GM23248 (cell line): ENCODE results near the gene ZC3H14. TPM values are rescaled to one million over a fixed set of nuclear protein-coding genes. Genes with fewer than 3 reads are reported as not detected.

ENCODE experiments used
- DNase-seq: peaks from one replicate; pipeline ENCODE4 v3.0.0-alpha.2; 2015
- H2AFZ ChIP-seq: fragments of 200-600 bp; sonication (generic); 2 replicates; pipeline ENCODE4 v1.6.1; 2016; ENCODE audit warnings: antibody characterized with exemption
- H3F3A ChIP-seq: fragments of 200-600 bp; sonication (generic); 2 replicates; pipeline ENCODE4 v1.6.1; 2016; ENCODE audit warnings: mild to moderate bottlenecking, antibody characterized with exemption, mixed run types; ENCODE audit not compliant: insufficient read depth
- H3K27ac ChIP-seq: fragments of 200-600 bp; sonication (generic); 2 replicates; pipeline ENCODE4 v1.5.1; 2016; ENCODE audit warnings: mild to moderate bottlenecking
- H3K27me3 ChIP-seq: fragments of 200-600 bp; sonication (generic); replicated peaks from 2 replicates; pipeline ENCODE4 v1.6.1; 2016; ENCODE audit warnings: mild to moderate bottlenecking; ENCODE audit not compliant: insufficient read depth
- H3K36me3 ChIP-seq: fragments of 200-600 bp; sonication (generic); 2 replicates; pipeline ENCODE4 v1.6.1; 2016; ENCODE audit warnings: low read depth, mild to moderate bottlenecking
- H3K4me1 ChIP-seq: fragments of 200-600 bp; sonication (generic); 2 replicates; pipeline ENCODE4 v1.6.1; 2016; ENCODE audit warnings: mild to moderate bottlenecking; ENCODE audit not compliant: insufficient read depth
- H3K4me2 ChIP-seq: fragments of 200-600 bp; sonication (generic); one replicate; pipeline ENCODE4 v1.6.1; 2016; ENCODE audit warnings: mild to moderate bottlenecking; ENCODE audit not compliant: unreplicated experiment
- H3K4me3 ChIP-seq: fragments of 200-600 bp; sonication (generic); 2 replicates; pipeline ENCODE4 v1.5.1; 2016; ENCODE audit warnings: mild to moderate bottlenecking
- H3K79me2 ChIP-seq: fragments of 200-600 bp; sonication (generic); 2 replicates; pipeline ENCODE4 v1.6.1; 2016; ENCODE audit warnings: mild to moderate bottlenecking; ENCODE audit not compliant: insufficient read depth
- H3K9ac ChIP-seq: fragments of 200-600 bp; sonication (generic); 2 replicates; pipeline ENCODE4 v1.6.1; 2016; ENCODE audit warnings: mild to moderate bottlenecking
- H3K9me2 ChIP-seq: fragments of 200-600 bp; sonication (generic); 2 replicates; pipeline ENCODE4 v1.6.1; 2016; ENCODE audit warnings: mixed run types, mild to moderate bottlenecking, moderate library complexity; ENCODE audit not compliant: insufficient read depth
- H3K9me3 ChIP-seq: fragments of 200-600 bp; sonication (generic); one replicate; pipeline ENCODE4 v1.6.1; 2017; ENCODE audit warnings: low read depth
- H4K20me1 ChIP-seq: fragments of 200-600 bp; sonication (generic); 2 replicates; pipeline ENCODE4 v1.6.0; 2016; ENCODE audit not compliant: insufficient read depth
- EZH2 ChIP-seq: fragments of 200-600 bp; sonication (generic); IDR thresholded peaks from 2 replicates; pipeline ENCODE4 v1.6.1; 2018; ENCODE audit warnings: antibody characterized with exemption, mild to moderate bottlenecking; ENCODE audit not compliant: insufficient read depth, poor library complexity, severe bottlenecking
- EZH2phosphoT487 ChIP-seq: fragments of 200-600 bp; sonication (generic); IDR thresholded peaks from 2 replicates; pipeline ENCODE4 v1.6.1; 2018; ENCODE audit warnings: antibody characterized with exemption, moderate library complexity, mild to moderate bottlenecking, low read depth; ENCODE audit not compliant: insufficient read depth
- WGBS, 2 experiments: methylation state at CpG; one replicate each; pipeline ENCODE4 v1.1.6; 2015 to 2017; ENCODE audit warnings: low lambda C conversion rate in 2 of 2, low coverage in 1 of 2; ENCODE audit errors: missing lambda C conversion rate in 2 of 2; 5-methylcytosine and 5-hydroxymethylcytosine counted together
- in situ Hi-C: fragments of 300-500 bp; cut with MboI; formaldehyde crosslinking; loops from 2 replicates; pipeline ENCODE4 v1.15.0; 2020
- polyA plus RNA-seq: library from polyadenylated mRNA; unstranded; fragments of >200 nt; fragmentation: Nextera tagmentation; extraction: Ambion mirVana; gene quantifications from 2 replicates; pipeline ENCODE4 v1.2.1, GENCODE V29; 2016
- total RNA-seq: library from RNA; depleted of rRNA; stranded (reverse); fragments of >200 nt; shearing (Covaris generic); gene quantifications from 2 replicates; pipeline ENCODE4 v1.2.3, GENCODE V29; 2014

The ZC3H14 gene
- total and polyA plus RNA-seq, 2 experiments from 2014 or later, result 65.6 to 70.0 TPM

- WGBS, 2 experiments, result 89 to 90% methylated on average over 6 of the region's 6 CpGs
Measured at GRCh38 chr14:88533064-88533602, 29.7 kb upstream of the ZC3H14 start.

GRCh38 chr14:88535149-88535548 lies 27.7 kb upstream of the ZC3H14 start:
- H3K9ac ChIP-seq, result no peak overlapping the region
- H3K9me2 ChIP-seq, result no peaks in the 10 kb centered on the region
- peak; percentile 18 for DNase-seq
- H3K4me1 ChIP-seq, result no peaks in the 10 kb centered on the region
- H3F3A ChIP-seq, result no peaks in the 10 kb centered on the region
- H3K9me3 ChIP-seq, result no peaks in the 10 kb centered on the region
- 64 to 69% methylated on average over 4 of the region's 4 CpGs for WGBS, 2 experiments
- in situ Hi-C loops, result no loop called here
- peaks cover 10% of the 10 kb centered on the region; the same call in 1 of the 2 replicates for H3K36me3 ChIP-seq
- no peaks in the 10 kb centered on the region; the same call in 1 of the 2 replicates for H4K20me1 ChIP-seq
- no peak overlapping the region for H3K27ac ChIP-seq
- H3K79me2 ChIP-seq, result peaks cover 85% of the 10 kb centered on the region
- no peak overlapping the region for H3K4me2 ChIP-seq
- H2AFZ ChIP-seq, result no peak overlapping the region
- H3K27me3 ChIP-seq, result no peaks in the 10 kb centered on the region
- TF ChIP-seq EZH2phosphoT487, result no peak
- TF ChIP-seq EZH2, result no peak
- no peak overlapping the region for H3K4me3 ChIP-seq

More at GRCh38 chr14:88533064-88533602, 29.7 kb upstream of the ZC3H14 start:
- Histone ChIP-seq H3K79me2 (peaks cover 84% of the 10 kb centered on the region), H3K9me3 (no peaks in the 10 kb centered on the region), H3F3A (no peaks in the 10 kb centered on the region), H3K4me1 (no peaks in the 10 kb centered on the region), H3K4me3 (no peak overlapping the region), H3K36me3 (0 out of 2 replicates have a peak, but pooled peaks cover 6% of the 10 kb centered on the region), H3K9ac (no peak overlapping the region), H3K27ac (no peak overlapping the region), H3K9me2 (no peaks in the 10 kb centered on the region), H4K20me1 (no peaks in the 10 kb centered on the region; the same call in 1 of the 2 replicates), H2AFZ (no peak overlapping the region), H3K27me3 (no peaks in the 10 kb centered on the region), H3K4me2 (no peak overlapping the region)
- no peak for TF ChIP-seq EZH2
- no peak for TF ChIP-seq EZH2phosphoT487
- no peak for DNase-seq
- in situ Hi-C loops, result no loop called here

DNA sequence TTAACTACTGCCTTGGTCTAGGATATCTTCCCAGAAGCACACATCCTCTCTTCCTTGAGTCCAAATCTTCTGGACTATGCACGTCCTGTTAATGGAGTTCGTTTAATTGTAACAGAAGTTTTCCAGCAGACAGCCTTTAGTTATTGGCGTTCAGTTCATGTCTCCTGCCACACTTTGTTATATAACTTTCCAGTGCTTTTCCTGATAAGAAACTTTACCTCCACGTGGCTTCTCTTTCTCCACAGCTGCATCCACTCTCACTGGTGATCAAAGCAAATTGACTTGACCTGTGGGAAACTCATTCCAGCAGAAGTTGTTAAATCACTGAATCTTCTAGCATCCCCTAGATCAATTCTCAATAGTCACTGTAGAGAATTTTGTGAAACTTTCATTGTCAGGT lies 27.0 kb upstream of the ZC3H14 start:
- H3K4me1 ChIP-seq, result no peaks in the 10 kb centered on the region
- no peaks in the 10 kb centered on the region for H3K27me3 ChIP-seq
- no peak overlapping the region for H2AFZ ChIP-seq
- peaks cover 85% of the 10 kb centered on the region for H3K79me2 ChIP-seq
- in situ Hi-C loops, result no loop called here
- no peak overlapping the region for H3K4me3 ChIP-seq
- no peaks in the 10 kb centered on the region for H4K20me1 ChIP-seq
- no peak overlapping the region for H3K27ac ChIP-seq
- 46 to 59% methylated on average over 4 of the region's 4 CpGs for WGBS, 2 experiments
- no peaks in the 10 kb centered on the region for H3K9me2 ChIP-seq
- TF ChIP-seq EZH2phosphoT487 (no peak), EZH2 (no peak)
- no peaks in the 10 kb centered on the region for H3K9me3 ChIP-seq
- H3F3A ChIP-seq, result no peaks in the 10 kb centered on the region
- peaks cover 13% of the 10 kb centered on the region; the same call in 1 of the 2 replicates for H3K36me3 ChIP-seq
- DNase-seq, result no peak
- no peak overlapping the region for H3K9ac ChIP-seq
- no peak overlapping the region for H3K4me2 ChIP-seq

DNA sequence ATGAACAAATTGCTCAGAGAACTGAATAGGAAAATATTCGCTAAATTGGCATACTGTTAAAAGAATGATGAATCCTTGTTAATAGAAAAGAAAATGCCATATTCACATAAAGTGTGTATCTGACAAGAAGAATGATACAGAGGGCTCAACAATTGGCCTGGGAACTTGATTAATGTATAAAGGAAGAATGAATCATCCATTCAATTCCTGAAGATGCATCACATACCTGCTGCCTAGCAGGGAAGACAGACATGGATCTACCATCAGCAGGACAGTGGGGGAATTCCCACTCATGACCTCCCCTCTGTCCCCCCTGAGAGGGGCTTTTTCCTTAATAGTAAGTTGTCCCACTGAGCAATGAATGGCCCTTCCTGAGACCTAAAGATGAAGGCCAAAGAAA lies 21.5 kb upstream of the ZC3H14 start:
- Histone ChIP-seq H4K20me1 (no peaks in the 10 kb centered on the region), H3K4me2 (no peak overlapping the region), H3K27me3 (no peaks in the 10 kb centered on the region), H3K36me3 (peaks cover 16% of the 10 kb centered on the region; the same call in 1 of the 2 replicates), H3K4me3 (no peak overlapping the region), H2AFZ (no peak overlapping the region), H3K79me2 (peaks cover 97% of the 10 kb centered on the region), H3K9me2 (no peaks in the 10 kb centered on the region), H3K4me1 (no peaks in the 10 kb centered on the region), H3F3A (no peaks in the 10 kb centered on the region; the same call in 1 of the 2 replicates), H3K9me3 (no peaks in the 10 kb centered on the region), H3K27ac (no peak overlapping the region), H3K9ac (no peak overlapping the region)
- 38 to 50% methylated on average over 1 of the region's 1 CpG for WGBS, 2 experiments
- no peak for DNase-seq
- TF ChIP-seq EZH2 (no peak), EZH2phosphoT487 (no peak)
- in situ Hi-C loops, result no loop called here
